ENCODE data around the gene CNOT8. TPM values are rescaled to one million over a fixed set of nuclear protein-coding genes. Genes with fewer than 3 reads are reported as not detected.
"Not testable (repeated sequence)": the region's sequence is repeated elsewhere in the genome, so short reads cannot be mapped to it uniquely, and the experiment has no call there.

The CNOT8 gene
- total RNA-seq, 1 donor = 60.5 TPM

- no peak for TF ChIP-seq CTCF (IDR thresholded peaks at IDR 0.05; ENCODE audit: insufficient read depth, low read depth, low read length)
- no peak for DNase-seq (ENCODE audit: low read depth)
- no peak overlapping the region for H3K4me3 ChIP-seq (ENCODE audit: low read depth, low read length)
These were observed 34.8 kb upstream of the CNOT8 start for GRCh38 chr5:154823605-154824004.

GRCh38 chr5:154824070-154824469 is 34.4 kb upstream of the CNOT8 start:
- TF ChIP-seq CTCF (IDR thresholded peaks at IDR 0.05; ENCODE audit: insufficient read depth, low read depth, low read length) = no peak
- H3K4me3 ChIP-seq (ENCODE audit: low read depth, low read length) = no peak overlapping the region
- DNase-seq (ENCODE audit: low read depth) = no peak

- H3K4me3 ChIP-seq (ENCODE audit: low read depth, low read length) = no peak overlapping the region
- no peak for DNase-seq (ENCODE audit: low read depth)
- no peak for TF ChIP-seq CTCF (IDR thresholded peaks at IDR 0.05; ENCODE audit: insufficient read depth, low read depth, low read length)
These were observed 29.2 kb upstream of the CNOT8 start for GRCh38 chr5:154829181-154829588.

GRCh38 chr5:154829589-154830218 is 28.7 kb upstream of the CNOT8 start:
- DNase-seq (ENCODE audit: low read depth) = no peak
- TF ChIP-seq CTCF (IDR thresholded peaks at IDR 0.05; ENCODE audit: insufficient read depth, low read depth, low read length) = no peak
- H3K4me3 ChIP-seq (ENCODE audit: low read depth, low read length) = no peak overlapping the region

- DNase-seq (ENCODE audit: low read depth) = no peak
- TF ChIP-seq CTCF (IDR thresholded peaks at IDR 0.05; ENCODE audit: insufficient read depth, low read depth, low read length) = no peak
- no peak overlapping the region for H3K4me3 ChIP-seq (ENCODE audit: low read depth, low read length)
These were observed 28.2 kb upstream of the CNOT8 start for GRCh38 chr5:154830219-154830595.

GRCh38 chr5:154830596-154830995 is 27.8 kb upstream of the CNOT8 start:
- TF ChIP-seq CTCF (IDR thresholded peaks at IDR 0.05; ENCODE audit: insufficient read depth, low read depth, low read length) = no peak

GRCh38 chr5:154831451-154831850 is 27.0 kb upstream of the CNOT8 start:
- no peak for DNase-seq (ENCODE audit: low read depth)
- no peak for TF ChIP-seq CTCF (IDR thresholded peaks at IDR 0.05; ENCODE audit: insufficient read depth, low read depth, low read length)
- no peak overlapping the region for H3K4me3 ChIP-seq (ENCODE audit: low read depth, low read length)

More at GRCh38 chr5:154830596-154830995, 27.8 kb upstream of the CNOT8 start:
- H3K4me3 ChIP-seq (ENCODE audit: low read depth, low read length) = no peak overlapping the region
- DNase-seq (ENCODE audit: low read depth) = no peak

- not testable (repeated sequence) for DNase-seq (ENCODE audit: low read depth); H3K4me3 ChIP-seq (ENCODE audit: low read depth, low read length)
These were observed 25.6 kb upstream of the CNOT8 start for GRCh38 chr5:154832804-154833203.

Data from fibroblast of villous mesenchyme (primary cell).